Common myeloid progenitor, CD34-positive (primary cell): ENCODE measurements around the gene RNF150.

Experiments used
- CTCF ChIA-PET: fragments of 350-600 bp; sonication (Branson Sonifier 250); formaldehyde crosslinking; loops from one replicate; lab custom pipeline; 2021; ENCODE audit warnings: antibody characterized with exemption; lab: Charles Lee
- POLR2A ChIA-PET: fragments of 350-600 bp; sonication (Branson Sonifier 250); formaldehyde crosslinking; loops from one replicate; lab custom pipeline; 2021; ENCODE audit warnings: antibody characterized with exemption; lab: Charles Lee
- DNase-seq, 3 donors: peaks; one replicate each; pipeline versions ENCODE4 v3.0.0 to v3.0.0-alpha.2; 2013
- H3K27ac ChIP-seq, 2 experiments: 1 replicate in 1 of 2; 2 replicates in 1 of 2; pipeline ENCODE4 v1.7.0; 2013; ENCODE audit warnings: inconsistent platforms in 2 of 2, low read length in 2 of 2, mild to moderate bottlenecking in 2 of 2, low read depth in 1 of 2, moderate library complexity in 1 of 2; ENCODE audit not compliant: severe bottlenecking in 2 of 2, insufficient read depth in 1 of 2, poor library complexity in 1 of 2
- H3K27me3 ChIP-seq, 5 experiments: replicated peaks in 2 of 5; 1 replicate in 3 of 5; 2 replicates in 2 of 5; pipeline versions ENCODE4 v1.6.1 to v1.7.0; 2013; ENCODE audit warnings: low read length in 4 of 5, mild to moderate bottlenecking in 2 of 5, moderate library complexity in 2 of 5, inconsistent platforms in 1 of 5; ENCODE audit not compliant: insufficient read depth in 5 of 5, control insufficient read depth in 4 of 5
- H3K36me3 ChIP-seq, 4 experiments: 1 replicate in 2 of 4; 2 replicates in 2 of 4; pipeline versions ENCODE4 v1.6.1 to v1.7.0; 2013; ENCODE audit warnings: low read length in 3 of 4, control low read depth in 1 of 4, mild to moderate bottlenecking in 1 of 4; ENCODE audit not compliant: control insufficient read depth in 4 of 4, insufficient read depth in 4 of 4
- H3K4me1 ChIP-seq, 4 experiments: 1 replicate in 3 of 4; 2 replicates in 1 of 4; pipeline versions ENCODE4 v1.6.1 to v1.7.1; 2013; ENCODE audit warnings: low read length in 3 of 4, mild to moderate bottlenecking in 3 of 4, control low read depth in 1 of 4, inconsistent platforms in 1 of 4, moderate library complexity in 1 of 4; ENCODE audit not compliant: control insufficient read depth in 4 of 4, insufficient read depth in 4 of 4; ENCODE audit errors: control extremely low read depth in 1 of 4
- H3K4me3 ChIP-seq, 7 experiments: 1 replicate in 4 of 7; 2 replicates in 3 of 7; pipeline versions ENCODE4 v1.5.1 to v1.7.0; 2013; ENCODE audit warnings: mild to moderate bottlenecking in 7 of 7, low read length in 6 of 7, moderate library complexity in 6 of 7, inconsistent platforms in 2 of 7, low read depth in 2 of 7, control low read depth in 1 of 7; ENCODE audit not compliant: insufficient read depth in 4 of 7, control insufficient read depth in 1 of 7; ENCODE audit errors: extremely low read depth in 1 of 7
- H3K9me3 ChIP-seq, 5 experiments: 1 replicate in 4 of 5; 2 replicates in 1 of 5; pipeline versions ENCODE4 v1.6.1 to v1.7.1; 2013; ENCODE audit warnings: low read length in 4 of 5, mild to moderate bottlenecking in 2 of 5, inconsistent platforms in 1 of 5, low read depth in 1 of 5, moderate library complexity in 1 of 5; ENCODE audit not compliant: control insufficient read depth in 4 of 5, insufficient read depth in 2 of 5; ENCODE audit errors: control extremely low read depth in 1 of 5
- WGBS: methylation state at CpG from one replicate; pipeline ENCODE4 v1.1.5; 2013; ENCODE audit not compliant: insufficient coverage; 5-methylcytosine and 5-hydroxymethylcytosine counted together

The RNF150 gene

GRCh38 chr4:140971077-140971792 lies 162.0 kb downstream of the RNF150 start:
- H3K36me3 ChIP-seq = peaks cover 0 to 2% (median 0%) of the 10 kb centered on the region in 4 experiments
- ChIA-PET CTCF (interaction anchor here (1.0 kb wide), 1 partner anchor 11 kb away, joined by 3 read pairs; no protein-coding TSS in a partner anchor), POLR2A (interaction anchor here (0.6 to 1.0 kb wide), 2 partner anchors 16 to 100 kb away, joined by 3 to 4 read pairs; no protein-coding TSS in a partner anchor)
- 100% methylated on average over 1 of the region's 3 CpGs for WGBS
- H3K27me3 ChIP-seq = no peaks in the 10 kb centered on the region
- H3K4me3 ChIP-seq = no peak overlapping the region
- H3K9me3 ChIP-seq = peaks cover 0 to 3% (median 0%) of the 10 kb centered on the region in 5 experiments
- H3K27ac ChIP-seq = no peak overlapping the region
- DNase-seq = no peak
- no peaks in the 10 kb centered on the region for H3K4me1 ChIP-seq

GRCh38 chr4:140969296-140969695 lies 164.0 kb downstream of the RNF150 start:
- H3K9me3 ChIP-seq = no peaks in the 10 kb centered on the region
- POLR2A ChIA-PET = no interaction called here
- no peaks in the 10 kb centered on the region for H3K27me3 ChIP-seq
- no peaks in the 10 kb centered on the region for H3K4me1 ChIP-seq
- no peak overlapping the region for H3K4me3 ChIP-seq
- peaks cover 0 to 2% (median 0%) of the 10 kb centered on the region in 4 experiments for H3K36me3 ChIP-seq
- 100% methylated on average over 3 of the region's 3 CpGs for WGBS
- H3K27ac ChIP-seq = no peak overlapping the region
- DNase-seq = no peak
- CTCF ChIA-PET = interaction anchor here (0.7 kb wide), 1 partner anchor 152 kb away, joined by 3 read pairs; no protein-coding TSS in a partner anchor

GRCh38 chr4:140968371-140968770 lies 164.9 kb downstream of the RNF150 start:
- H3K27me3 ChIP-seq = no peaks in the 10 kb centered on the region
- POLR2A ChIA-PET = no interaction called here
- CTCF ChIA-PET = no interaction called here
- DNase-seq = no peak
- no peak overlapping the region for H3K27ac ChIP-seq
- no peak overlapping the region for H3K4me3 ChIP-seq
- H3K36me3 ChIP-seq = peaks cover 0 to 2% (median 0%) of the 10 kb centered on the region in 4 experiments
- no peaks in the 10 kb centered on the region for H3K9me3 ChIP-seq
- no peaks in the 10 kb centered on the region for H3K4me1 ChIP-seq
- 0% methylated on average over 1 of the region's 3 CpGs for WGBS

GRCh38 chr4:140963883-140964282 lies 169.4 kb downstream of the RNF150 start:
- Histone ChIP-seq H3K9me3 (no peaks in the 10 kb centered on the region), H3K36me3 (peaks cover 0 to 2% (median 0%) of the 10 kb centered on the region in 4 experiments), H3K27ac (no peak overlapping the region), H3K4me3 (no peak overlapping the region), H3K4me1 (no peaks in the 10 kb centered on the region), H3K27me3 (no peaks in the 10 kb centered on the region)
- POLR2A ChIA-PET = no interaction called here
- WGBS = no CpG with 5 or more reads among the region's 1 CpG
- no peak for DNase-seq
- CTCF ChIA-PET = no interaction called here

- CTCF ChIA-PET = no interaction called here
- WGBS = no CpG with 5 or more reads among the region's 1 CpG
- Histone ChIP-seq H3K36me3 (no peaks in the 10 kb centered on the region), H3K9me3 (peaks cover 0 to 3% (median 0%) of the 10 kb centered on the region in 5 experiments), H3K4me3 (no peak overlapping the region), H3K4me1 (no peaks in the 10 kb centered on the region), H3K27me3 (no peaks in the 10 kb centered on the region), H3K27ac (no peak overlapping the region)
- no peak for DNase-seq
- POLR2A ChIA-PET = no interaction called here
Observed at GRCh38 chr4:140955641-140956040, 177.6 kb downstream of the RNF150 start.

GRCh38 chr4:140952717-140953116 lies 180.6 kb downstream of the RNF150 start:
- WGBS = 100% methylated on average over 2 of the region's 3 CpGs
- Histone ChIP-seq H3K9me3 (peaks cover 0 to 3% (median 0%) of the 10 kb centered on the region in 5 experiments), H3K4me1 (no peaks in the 10 kb centered on the region), H3K27ac (no peak overlapping the region), H3K36me3 (no peaks in the 10 kb centered on the region), H3K4me3 (no peak overlapping the region), H3K27me3 (no peaks in the 10 kb centered on the region)
- CTCF ChIA-PET = no interaction called here
- POLR2A ChIA-PET = no interaction called here
- DNase-seq = no peak

GRCh38 chr4:140947506-140947905 lies 185.8 kb downstream of the RNF150 start:
- Histone ChIP-seq H3K36me3 (no peaks in the 10 kb centered on the region), H3K4me1 (no peaks in the 10 kb centered on the region), H3K27ac (no peak overlapping the region), H3K27me3 (no peaks in the 10 kb centered on the region), H3K4me3 (no peak overlapping the region), H3K9me3 (no peaks in the 10 kb centered on the region)
- ChIA-PET CTCF (no interaction called here), POLR2A (no interaction called here)
- 98% methylated on average over 6 of the region's 7 CpGs for WGBS
- DNase-seq = no peak
